Smooth muscle cell (in vitro differentiated cells): ENCODE measurements around the gene DIPK2A. TPM values are rescaled to one million over a fixed set of nuclear protein-coding genes. Genes with fewer than 3 reads are reported as not detected.

Experiments used
- DNase-seq: peaks from one replicate; lab custom pipeline; 2025; ENCODE audit not compliant: unreplicated experiment; lab: John Stamatoyannopoulos, UW
- H2AFZ ChIP-seq: fragments of 200-600 bp; sonication (generic); 2 replicates; pipeline ENCODE4 v1.6.0; 2016; ENCODE audit warnings: antibody characterized with exemption, low read depth, mild to moderate bottlenecking
- H3F3A ChIP-seq: fragments of 200-600 bp; sonication (generic); 2 replicates; pipeline ENCODE4 v1.6.0; 2017; ENCODE audit warnings: antibody characterized with exemption, low read depth
- H3K27ac ChIP-seq: fragments of 200-600 bp; sonication (generic); 2 replicates; pipeline ENCODE4 v1.5.1; 2016; ENCODE audit warnings: low read depth, mild to moderate bottlenecking
- H3K27me3 ChIP-seq: fragments of 200-600 bp; sonication (generic); 2 replicates; pipeline ENCODE4 v1.6.1; 2016; ENCODE audit warnings: low read depth, mild to moderate bottlenecking
- H3K36me3 ChIP-seq: fragments of 200-600 bp; sonication (generic); 2 replicates; pipeline ENCODE4 v1.5.1; 2016; ENCODE audit warnings: low read depth
- H3K4me1 ChIP-seq: fragments of 200-600 bp; sonication (generic); 2 replicates; pipeline ENCODE4 v1.5.1; 2016; ENCODE audit warnings: low read depth
- H3K4me2 ChIP-seq: fragments of 200-600 bp; sonication (generic); 2 replicates; pipeline ENCODE4 v1.6.0; 2016; ENCODE audit warnings: mild to moderate bottlenecking
- H3K4me3 ChIP-seq: fragments of 200-600 bp; sonication (generic); 2 replicates; pipeline ENCODE4 v1.5.1; 2016; ENCODE audit warnings: mild to moderate bottlenecking
- H3K79me2 ChIP-seq: fragments of 200-600 bp; sonication (generic); 2 replicates; pipeline ENCODE4 v1.6.0; 2016; ENCODE audit warnings: low read depth, mild to moderate bottlenecking
- H3K9ac ChIP-seq: fragments of 200-600 bp; sonication (generic); 2 replicates; pipeline ENCODE4 v1.6.0; 2016; ENCODE audit warnings: low read depth
- H3K9me3 ChIP-seq: fragments of 200-600 bp; sonication (generic); replicated peaks from 2 replicates; pipeline ENCODE4 v1.5.1; 2016; ENCODE audit warnings: low read depth
- H4K20me1 ChIP-seq: fragments of 200-600 bp; sonication (generic); 2 replicates; pipeline ENCODE4 v1.6.0; 2016; ENCODE audit warnings: low read depth
- WGBS: methylation state at CpG from one replicate; pipeline ENCODE4 v1.1.7; 2016; ENCODE audit warnings: low lambda C conversion rate; 5-methylcytosine and 5-hydroxymethylcytosine counted together
- polyA plus RNA-seq: library from polyadenylated mRNA; unstranded; fragments of >200 nt; fragmentation: Nextera tagmentation; extraction: Ambion mirVana; gene quantifications from 2 replicates; pipeline ENCODE4 v1.2.1, GENCODE V29; 2016
- total RNA-seq: library from RNA; depleted of rRNA; stranded (reverse); fragments of >200 nt; gene quantifications from 2 replicates; pipeline ENCODE4 v1.2.3, GENCODE V29; 2014
- TF ChIP-seq, protein P1 (sequence below): fragments of 200-600 bp; sonication (generic); IDR thresholded peaks from 2 replicates; pipeline ENCODE4 v1.5.1; 2017; ENCODE audit warnings: borderline replicate concordance, mild to moderate bottlenecking, antibody characterized with exemption; ENCODE audit not compliant: insufficient read depth, poor library complexity, severe bottlenecking

DIPK2A gene
- total and polyA plus RNA-seq, 2 experiments from 2014 or later, result 67.8 to 133 TPM

DNA sequence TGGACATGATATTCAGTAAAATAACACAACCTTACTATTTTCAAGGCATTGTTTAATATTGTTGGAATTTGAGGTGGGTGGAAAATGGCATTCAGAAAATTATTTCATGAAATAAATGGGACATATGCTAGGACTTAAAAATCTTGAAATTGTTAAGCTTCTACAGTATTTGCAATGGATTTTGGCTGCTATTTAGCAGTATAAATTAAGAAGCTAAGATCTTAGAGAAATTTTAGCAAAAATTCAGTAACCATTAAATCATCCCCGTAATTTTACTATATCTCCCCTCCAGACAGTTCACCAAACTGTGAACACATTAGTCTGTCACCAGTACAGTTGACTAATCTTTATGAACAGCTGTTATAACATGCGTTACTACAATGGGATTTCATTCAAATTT, 8.2 kb downstream of the DIPK2A start:
- no peak for DNase-seq

DNA sequence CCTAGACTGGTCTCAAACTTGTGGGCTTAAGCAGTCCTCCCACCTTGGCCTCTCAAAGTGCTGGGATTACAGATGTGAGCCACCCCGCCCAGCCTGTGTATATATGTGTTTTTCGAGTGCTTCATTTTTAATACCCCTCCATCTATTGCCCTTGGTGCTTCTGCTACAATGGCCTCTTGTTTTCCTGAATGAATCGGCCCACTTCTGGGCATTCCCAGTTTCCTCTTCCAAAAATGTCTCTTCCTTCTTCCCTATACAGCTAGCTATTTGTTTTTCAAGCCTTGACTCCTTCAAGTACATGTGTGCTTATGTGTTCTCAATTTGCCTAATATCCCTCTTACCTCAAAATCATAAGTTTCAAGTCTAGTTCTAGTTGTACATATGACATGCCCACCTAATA, 16.7 kb downstream of the DIPK2A start:
- Histone ChIP-seq H3K27ac (no peak overlapping the region), H3K79me2 (peaks cover 98% of the 10 kb centered on the region), H3K36me3 (peaks cover 13% of the 10 kb centered on the region), H3K9me3 (no peaks in the 10 kb centered on the region), H3K27me3 (no peaks in the 10 kb centered on the region), H2AFZ (no peak overlapping the region), H3K9ac (no peak overlapping the region), H4K20me1 (peaks cover 80% of the 10 kb centered on the region), H3K4me1 (no peaks in the 10 kb centered on the region), H3K4me2 (no peak overlapping the region), H3K4me3 (no peak overlapping the region), H3F3A (peaks cover 16% of the 10 kb centered on the region)
- TF ChIP-seq, protein P1, sequence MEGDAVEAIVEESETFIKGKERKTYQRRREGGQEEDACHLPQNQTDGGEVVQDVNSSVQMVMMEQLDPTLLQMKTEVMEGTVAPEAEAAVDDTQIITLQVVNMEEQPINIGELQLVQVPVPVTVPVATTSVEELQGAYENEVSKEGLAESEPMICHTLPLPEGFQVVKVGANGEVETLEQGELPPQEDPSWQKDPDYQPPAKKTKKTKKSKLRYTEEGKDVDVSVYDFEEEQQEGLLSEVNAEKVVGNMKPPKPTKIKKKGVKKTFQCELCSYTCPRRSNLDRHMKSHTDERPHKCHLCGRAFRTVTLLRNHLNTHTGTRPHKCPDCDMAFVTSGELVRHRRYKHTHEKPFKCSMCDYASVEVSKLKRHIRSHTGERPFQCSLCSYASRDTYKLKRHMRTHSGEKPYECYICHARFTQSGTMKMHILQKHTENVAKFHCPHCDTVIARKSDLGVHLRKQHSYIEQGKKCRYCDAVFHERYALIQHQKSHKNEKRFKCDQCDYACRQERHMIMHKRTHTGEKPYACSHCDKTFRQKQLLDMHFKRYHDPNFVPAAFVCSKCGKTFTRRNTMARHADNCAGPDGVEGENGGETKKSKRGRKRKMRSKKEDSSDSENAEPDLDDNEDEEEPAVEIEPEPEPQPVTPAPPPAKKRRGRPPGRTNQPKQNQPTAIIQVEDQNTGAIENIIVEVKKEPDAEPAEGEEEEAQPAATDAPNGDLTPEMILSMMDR, result no peak
- WGBS, result 92% methylated on average over 3 of the region's 3 CpGs
- DNase-seq, result no peak

More for the DNA sequence above, 8.2 kb downstream of the DIPK2A start:
- Histone ChIP-seq H3K4me2 (peak overlapping the region; percentile 37), H4K20me1 (peaks cover 62% of the 10 kb centered on the region), H3K36me3 (peaks cover 10% of the 10 kb centered on the region), H3K4me3 (peak overlapping the region; percentile 12), H3K27me3 (no peaks in the 10 kb centered on the region), H2AFZ (no peak overlapping the region), H3K27ac (peak overlapping the region; percentile 40), H3K9me3 (no peaks in the 10 kb centered on the region), H3K79me2 (peaks cover 100% of the 10 kb centered on the region), H3K9ac (no peak overlapping the region), H3K4me1 (peaks cover 35% of the 10 kb centered on the region), H3F3A (peaks cover 3% of the 10 kb centered on the region)
- WGBS, result 47% methylated on average over 2 of the region's 2 CpGs
- TF ChIP-seq, protein P1, result no peak

DNA sequence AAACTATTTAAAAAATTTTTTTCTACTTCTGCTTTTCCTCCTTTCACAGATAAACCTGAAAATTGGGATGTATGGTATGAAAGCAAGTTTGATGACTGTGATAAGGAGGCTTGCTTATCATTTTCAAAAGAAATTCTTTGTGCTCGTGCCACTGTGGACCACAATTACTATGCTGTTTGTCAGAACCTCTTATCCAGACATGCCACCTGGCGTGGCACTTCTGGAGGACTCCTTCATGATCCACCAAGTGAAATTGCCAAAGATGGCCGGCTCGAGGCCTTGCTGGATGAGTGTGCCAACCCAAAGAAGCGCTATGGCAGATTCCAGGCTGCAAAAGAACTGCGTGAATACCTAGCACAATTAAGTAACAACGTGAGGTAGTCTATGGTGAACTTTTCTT, 17.8 kb downstream of the DIPK2A start:
- Histone ChIP-seq H3K9me3 (no peaks in the 10 kb centered on the region), H3F3A (peaks cover 20% of the 10 kb centered on the region), H3K4me2 (no peak overlapping the region), H4K20me1 (peaks cover 73% of the 10 kb centered on the region), H3K27ac (no peak overlapping the region), H3K4me1 (no peaks in the 10 kb centered on the region), H3K79me2 (peaks cover 97% of the 10 kb centered on the region), H3K4me3 (no peak overlapping the region), H2AFZ (no peak overlapping the region), H3K27me3 (no peaks in the 10 kb centered on the region), H3K36me3 (peaks cover 13% of the 10 kb centered on the region), H3K9ac (no peak overlapping the region)
- WGBS, result 95% methylated on average over 7 of the region's 7 CpGs
- DNase-seq, result no peak
- TF ChIP-seq, protein P1, result no peak

DNA sequence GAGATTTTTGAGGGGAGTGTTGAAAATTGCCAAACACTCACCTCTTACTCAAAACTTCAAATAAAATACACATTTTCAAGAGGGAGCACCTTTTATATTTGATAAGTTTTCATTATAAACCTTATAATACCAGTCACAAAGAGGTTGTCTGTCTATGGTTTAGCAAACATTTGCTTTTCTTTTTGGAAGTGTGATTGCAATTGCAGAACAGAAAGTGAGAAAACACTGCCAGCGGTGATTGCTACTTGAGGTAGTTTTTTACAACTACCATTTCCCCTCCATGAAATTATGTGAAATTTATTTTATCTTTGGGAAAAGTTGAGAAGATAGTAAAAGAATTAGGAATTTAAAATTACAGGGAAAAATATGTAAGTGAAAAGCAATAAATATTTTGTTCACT, 20.1 kb downstream of the DIPK2A start:
- no peak overlapping the region for H3K27ac ChIP-seq
- no peak overlapping the region for H3K4me2 ChIP-seq
- H2AFZ ChIP-seq, result no peak overlapping the region
- peaks cover 13% of the 10 kb centered on the region for H3K36me3 ChIP-seq
- H4K20me1 ChIP-seq, result peaks cover 60% of the 10 kb centered on the region
- no peak for DNase-seq
- TF ChIP-seq, protein P1, result no peak
- no peaks in the 10 kb centered on the region for H3K4me1 ChIP-seq
- no peak overlapping the region for H3K9ac ChIP-seq
- peaks cover 90% of the 10 kb centered on the region for H3K79me2 ChIP-seq
- H3K27me3 ChIP-seq, result no peaks in the 10 kb centered on the region
- H3K9me3 ChIP-seq, result no peaks in the 10 kb centered on the region
- H3K4me3 ChIP-seq, result no peak overlapping the region
- H3F3A ChIP-seq, result peaks cover 20% of the 10 kb centered on the region
- WGBS, result 100% methylated on average over 1 of the region's 1 CpG
